ENCODE data around the gene TMSB15A.
"Not testable (repeated sequence)": the region's sequence is repeated elsewhere in the genome, so short reads cannot be mapped to it uniquely, and the experiment has no call there.

DNA sequence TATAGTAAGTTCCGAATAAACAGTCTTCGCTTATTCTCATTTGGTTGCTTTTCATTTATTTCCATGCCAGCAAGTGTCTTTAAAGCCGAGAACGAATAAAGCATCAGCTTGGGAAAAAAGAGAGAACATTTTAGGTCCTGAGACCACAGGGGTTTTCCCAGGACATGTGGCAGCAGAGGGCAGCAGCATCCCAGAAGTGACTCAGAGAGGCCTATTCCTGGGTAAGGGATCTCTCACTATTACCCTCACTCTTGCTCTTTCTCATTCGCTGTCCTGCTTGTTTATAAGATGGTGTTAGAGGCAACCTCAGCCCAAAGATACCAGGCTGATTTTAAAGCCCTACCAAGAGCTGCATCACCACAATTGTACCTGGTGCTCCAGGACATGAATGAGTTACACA lies 37.8 kb downstream of the TMSB15A start:
- TF ChIP-seq, protein P1, sequence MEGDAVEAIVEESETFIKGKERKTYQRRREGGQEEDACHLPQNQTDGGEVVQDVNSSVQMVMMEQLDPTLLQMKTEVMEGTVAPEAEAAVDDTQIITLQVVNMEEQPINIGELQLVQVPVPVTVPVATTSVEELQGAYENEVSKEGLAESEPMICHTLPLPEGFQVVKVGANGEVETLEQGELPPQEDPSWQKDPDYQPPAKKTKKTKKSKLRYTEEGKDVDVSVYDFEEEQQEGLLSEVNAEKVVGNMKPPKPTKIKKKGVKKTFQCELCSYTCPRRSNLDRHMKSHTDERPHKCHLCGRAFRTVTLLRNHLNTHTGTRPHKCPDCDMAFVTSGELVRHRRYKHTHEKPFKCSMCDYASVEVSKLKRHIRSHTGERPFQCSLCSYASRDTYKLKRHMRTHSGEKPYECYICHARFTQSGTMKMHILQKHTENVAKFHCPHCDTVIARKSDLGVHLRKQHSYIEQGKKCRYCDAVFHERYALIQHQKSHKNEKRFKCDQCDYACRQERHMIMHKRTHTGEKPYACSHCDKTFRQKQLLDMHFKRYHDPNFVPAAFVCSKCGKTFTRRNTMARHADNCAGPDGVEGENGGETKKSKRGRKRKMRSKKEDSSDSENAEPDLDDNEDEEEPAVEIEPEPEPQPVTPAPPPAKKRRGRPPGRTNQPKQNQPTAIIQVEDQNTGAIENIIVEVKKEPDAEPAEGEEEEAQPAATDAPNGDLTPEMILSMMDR (optimal IDR thresholded peaks at IDR 0.05 in 1 of 3, IDR thresholded peaks at IDR 0.05 in 1 of 3, conservative IDR thresholded peaks at IDR 0.05 in 1 of 3; ENCODE audit: extremely low read depth in 1 of 3, insufficient read depth in 2 of 3, low read length in 3 of 3): not testable (repeated sequence)
- not testable (repeated sequence) for TF ChIP-seq EZH2 (IDR thresholded peaks at IDR 0.05; ENCODE audit: low read length)
